Measurements from ENCODE around the gene MAN1B1. TPM values are rescaled to one million over a fixed set of nuclear protein-coding genes. Genes with fewer than 3 reads are reported as not detected.

Gene MAN1B1
- total and polyA plus RNA-seq, 2 of the 8 experiments (the other 6 are each of a cell fraction or from before 2014, with no cell fraction given): 33.7 to 36.3 TPM

DNA sequence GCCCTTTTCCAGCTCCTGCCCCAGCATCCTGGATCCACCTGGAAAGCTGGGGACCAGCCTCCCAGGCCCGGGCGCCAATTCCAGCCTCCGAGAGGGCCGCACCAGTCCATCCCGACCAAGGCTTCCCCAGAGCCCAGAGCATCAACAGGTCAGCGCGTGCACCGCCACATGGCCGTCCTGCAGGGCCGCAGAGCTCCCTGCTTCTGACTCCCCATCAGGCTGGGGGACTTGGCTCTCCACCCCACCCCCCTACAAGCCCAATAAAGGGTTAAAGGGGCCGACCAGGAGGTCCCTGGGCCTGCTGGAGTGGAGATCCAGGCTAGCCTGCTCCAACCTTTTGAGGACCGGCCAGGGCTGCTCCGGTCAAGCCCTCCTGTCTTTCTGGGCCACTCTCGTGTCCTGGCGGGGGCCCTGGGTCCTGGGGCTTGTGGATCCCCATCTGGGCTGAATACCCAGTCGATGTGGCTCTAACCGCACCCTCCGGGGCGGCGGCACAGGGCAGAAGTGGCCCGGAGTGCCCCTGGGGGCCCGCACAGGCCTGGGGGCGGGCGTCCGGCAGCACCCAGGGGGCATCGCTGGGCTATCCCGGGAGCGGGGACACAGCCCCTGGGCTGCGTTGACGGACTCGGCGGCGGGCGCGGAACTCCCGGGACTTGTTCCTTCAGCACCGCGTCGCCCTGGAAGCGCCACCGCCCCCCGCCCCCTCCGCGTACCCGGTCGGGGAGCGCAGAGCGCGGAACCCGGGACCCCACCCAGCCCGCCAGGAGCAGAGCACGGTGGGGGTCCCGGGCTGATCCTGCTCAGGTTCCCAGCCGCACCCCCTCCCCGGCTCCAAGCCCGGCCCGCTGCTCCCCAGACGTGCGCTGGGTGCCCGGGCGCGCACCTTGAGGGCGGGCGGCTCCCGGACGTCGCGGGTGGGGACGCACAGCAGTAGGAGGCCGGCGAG is 33.5 kb upstream of the MAN1B1 start:
- WGBS, 2 experiments (ENCODE audit: extremely low coverage in 1 of 2, insufficient coverage in 1 of 2, insufficient read length in 1 of 2, insufficient replicate concordance in 2 of 2, low coverage in 1 of 2, low lambda C conversion rate in 2 of 2, missing lambda C conversion rate in 1 of 2): 38% methylated on average over 23 of the region's 71 CpGs; no CpG with 5 or more reads in 1 of the 2 experiments
- Histone ChIP-seq H3K27ac (ENCODE audit: low read depth, low read length) (no peak overlapping the region), H2AK5ac (ENCODE audit: low read depth, low read length) (no peak overlapping the region), H3K79me2 (ENCODE audit: control insufficient read depth in 1 of 2, insufficient read depth in 2 of 2, low read length in 2 of 2) (no peaks in the 10 kb centered on the region), H3K4me2 (ENCODE audit: insufficient read depth in 1 of 2, low read depth in 2 of 2, low read length in 2 of 2) (peak overlapping the region; percentile 62 to 65), H3K18ac (ENCODE audit: extremely low read depth, low read length) (peak overlapping the region; percentile 19; the same call in 1 of the 2 replicates), H3K36me3 (ENCODE audit: control insufficient read depth in 2 of 4, insufficient read depth in 4 of 4, low read length in 3 of 4) (no peaks in the 10 kb centered on the region), H2BK15ac (ENCODE audit: low read length) (no peak overlapping the region), H3K27me3 (replicated peaks in 1 of 4; ENCODE audit: control insufficient read depth in 3 of 4, extremely low read depth in 1 of 4, insufficient read depth in 3 of 4, low read length in 3 of 4) (peaks cover 19 to 67% (median 54%) of the 10 kb centered on the region in 4 experiments), H3K4me3 (ENCODE audit: extremely low read depth in 1 of 4, insufficient read depth in 2 of 4, low read depth in 3 of 4, low read length in 4 of 4) (peak overlapping the region; percentile 18 to 65 (median 31); a peak in 5 of 8 replicates), H2BK5ac (ENCODE audit: low read depth, low read length) (no peak overlapping the region), H3K9ac (replicated peaks in 1 of 4; ENCODE audit: extremely low read depth in 1 of 4, low read depth in 3 of 4, low read length in 3 of 4) (no peak overlapping the region), H3K79me1 (ENCODE audit: low read depth, low read length) (no peaks in the 10 kb centered on the region), H4K5ac (ENCODE audit: insufficient read length, low read depth, low read length) (no peak overlapping the region), H3K4ac (replicated peaks; ENCODE audit: insufficient read length, low read depth, low read length) (no peak overlapping the region), H3K4me1 (replicated peaks in 1 of 4; ENCODE audit: control insufficient read depth in 3 of 4, insufficient read depth in 4 of 4, low read length in 3 of 4) (peaks cover 0 to 23% (median 14%) of the 10 kb centered on the region in 4 experiments; a peak in 5 of 7 replicates), H3K23ac (ENCODE audit: insufficient read length) (no peak overlapping the region), H2BK20ac (ENCODE audit: low read length) (no peak overlapping the region), H4K91ac (replicated peaks; ENCODE audit: insufficient read length, low read length) (no peak overlapping the region), H3K23me2 (ENCODE audit: low read depth, low read length) (peaks cover 10% of the 10 kb centered on the region; the same call in 1 of the 2 replicates), H4K8ac (ENCODE audit: extremely low read depth, insufficient read depth, low read length) (peak overlapping the region; percentile 25; the same call in 1 of the 2 replicates), H4K20me1 (replicated peaks in 1 of 2; ENCODE audit: control insufficient read depth in 1 of 2, insufficient read depth in 2 of 2, low read length in 2 of 2) (peaks cover 1 to 9% of the 10 kb centered on the region in 2 experiments), H2BK120ac (replicated peaks; ENCODE audit: low read depth, low read length) (no peak overlapping the region), H3K14ac (ENCODE audit: insufficient read length) (no peak overlapping the region), H2BK12ac (ENCODE audit: low read depth, low read length) (no peak overlapping the region), H2AFZ (ENCODE audit: low read length) (no peak overlapping the region), H3K9me3 (ENCODE audit: insufficient read depth in 2 of 2, low read depth in 1 of 2, low read length in 1 of 2) (no peaks in the 10 kb centered on the region), H3K56ac (replicated peaks; ENCODE audit: insufficient read length, low read depth, low read length) (no peak overlapping the region)
- TF ChIP-seq, protein P1, sequence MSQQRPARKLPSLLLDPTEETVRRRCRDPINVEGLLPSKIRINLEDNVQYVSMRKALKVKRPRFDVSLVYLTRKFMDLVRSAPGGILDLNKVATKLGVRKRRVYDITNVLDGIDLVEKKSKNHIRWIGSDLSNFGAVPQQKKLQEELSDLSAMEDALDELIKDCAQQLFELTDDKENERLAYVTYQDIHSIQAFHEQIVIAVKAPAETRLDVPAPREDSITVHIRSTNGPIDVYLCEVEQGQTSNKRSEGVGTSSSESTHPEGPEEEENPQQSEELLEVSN (IDR thresholded peaks at IDR 0.05): peak; percentile 44; the same call in 1 of the 2 replicates
- peak; percentile 73 for TF ChIP-seq EZH2 (IDR thresholded peaks at IDR 0.05; ENCODE audit: low read depth, low read length, severe bottlenecking)
- no peak for TF ChIP-seq SIRT6 (IDR thresholded peaks at IDR 0.05; ENCODE audit: low read length)
- TF ChIP-seq, protein P2, sequence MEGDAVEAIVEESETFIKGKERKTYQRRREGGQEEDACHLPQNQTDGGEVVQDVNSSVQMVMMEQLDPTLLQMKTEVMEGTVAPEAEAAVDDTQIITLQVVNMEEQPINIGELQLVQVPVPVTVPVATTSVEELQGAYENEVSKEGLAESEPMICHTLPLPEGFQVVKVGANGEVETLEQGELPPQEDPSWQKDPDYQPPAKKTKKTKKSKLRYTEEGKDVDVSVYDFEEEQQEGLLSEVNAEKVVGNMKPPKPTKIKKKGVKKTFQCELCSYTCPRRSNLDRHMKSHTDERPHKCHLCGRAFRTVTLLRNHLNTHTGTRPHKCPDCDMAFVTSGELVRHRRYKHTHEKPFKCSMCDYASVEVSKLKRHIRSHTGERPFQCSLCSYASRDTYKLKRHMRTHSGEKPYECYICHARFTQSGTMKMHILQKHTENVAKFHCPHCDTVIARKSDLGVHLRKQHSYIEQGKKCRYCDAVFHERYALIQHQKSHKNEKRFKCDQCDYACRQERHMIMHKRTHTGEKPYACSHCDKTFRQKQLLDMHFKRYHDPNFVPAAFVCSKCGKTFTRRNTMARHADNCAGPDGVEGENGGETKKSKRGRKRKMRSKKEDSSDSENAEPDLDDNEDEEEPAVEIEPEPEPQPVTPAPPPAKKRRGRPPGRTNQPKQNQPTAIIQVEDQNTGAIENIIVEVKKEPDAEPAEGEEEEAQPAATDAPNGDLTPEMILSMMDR (IDR thresholded peaks at IDR 0.05; ENCODE audit: control extremely low read depth in 1 of 3, insufficient read depth in 1 of 3, low read depth in 1 of 3, low read length in 3 of 3): no peak
- TF ChIP-seq, protein P3, sequence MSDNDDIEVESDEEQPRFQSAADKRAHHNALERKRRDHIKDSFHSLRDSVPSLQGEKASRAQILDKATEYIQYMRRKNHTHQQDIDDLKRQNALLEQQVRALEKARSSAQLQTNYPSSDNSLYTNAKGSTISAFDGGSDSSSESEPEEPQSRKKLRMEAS (IDR thresholded peaks at IDR 0.05): peak; percentile 73; the same call in 1 of the 2 replicates
- no peak for DNase-seq (ENCODE audit: low read depth in 1 of 2, low spot score in 2 of 2)
- ChIA-PET CTCF (ENCODE audit: partially characterized antibody) (interaction anchor here (0.7 to 8.6 kb wide), 11 partner anchors 11 to 189 kb away, joined by 3 to 291 read pairs (median 5); partner anchors contain the start of genes ABCA2 and SAPCD2), POLR2A (ENCODE audit: partially characterized antibody) (interaction anchor here (0.6 to 1.5 kb wide), 7 partner anchors 7 to 326 kb away, joined by 3 to 4 read pairs (median 3); partner anchors contain the start of gene TUBB4B)
- no peak for FAIRE-seq
